SK-N-SH treated with all-trans-retinoic acid at 6 μM for 48 hours (cell line): ENCODE measurements around the gene GAPDHS.

ENCODE experiments used
- ARNTL ChIP-seq: fragments of 450-650 bp; formaldehyde crosslinking; IDR thresholded peaks from 2 replicates; pipeline ENCODE4 v1.5.0; 2020; ENCODE audit warnings: low read depth, mild to moderate bottlenecking, moderate library complexity, borderline replicate concordance
- BACH2 ChIP-seq: fragments of 250-450 bp; sonication (Bioruptor Pico); IDR thresholded peaks from 2 replicates; pipeline ENCODE4 v1.9.0; 2021; ENCODE audit warnings: mild to moderate bottlenecking, borderline replicate concordance
- ESRRG ChIP-seq: fragments of 250-450 bp; sonication (Bioruptor Pico); IDR thresholded peaks from 2 replicates; pipeline ENCODE4 v1.6.1; 2021; ENCODE audit warnings: mild to moderate bottlenecking
- ISL1 ChIP-seq: fragments of 250-450 bp; sonication (Bioruptor Pico); IDR thresholded peaks from 2 replicates; pipeline ENCODE4 v2.1.2; 2022; ENCODE audit warnings: mild to moderate bottlenecking, moderate library complexity
- OSR1 ChIP-seq: fragments of 250-450 bp; sonication (Bioruptor Pico); IDR thresholded peaks from 2 replicates; pipeline ENCODE4 v1.8.0; 2022; ENCODE audit warnings: moderate library complexity, mild to moderate bottlenecking, inconsistent platforms
- SNAI2 ChIP-seq: fragments of 250-450 bp; sonication (Bioruptor Pico); IDR thresholded peaks from 2 replicates; pipeline ENCODE4 v1.5.0; 2020; ENCODE audit warnings: mild to moderate bottlenecking, moderate library complexity
- TCF4 ChIP-seq: fragments of 250-450 bp; sonication (Bioruptor Pico); IDR thresholded peaks from 2 replicates; pipeline ENCODE4 v1.8.0; 2021; ENCODE audit warnings: mild to moderate bottlenecking, moderate library complexity, borderline replicate concordance
- ZFP30 ChIP-seq: fragments of 450-650 bp; formaldehyde crosslinking; IDR thresholded peaks from 2 replicates; pipeline ENCODE4 v1.5.0; 2022; ENCODE audit warnings: mild to moderate bottlenecking, moderate library complexity
- ZNF565 ChIP-seq: fragments of 450-650 bp; formaldehyde crosslinking; conservative IDR thresholded peaks from 2 replicates; pipeline ENCODE4 v1.5.0; 2020; ENCODE audit warnings: low read depth, mild to moderate bottlenecking, moderate library complexity
- TF ChIP-seq, protein P1 (sequence below): fragments of 250-450 bp; sonication (Bioruptor Pico); IDR thresholded peaks from 2 replicates; pipeline ENCODE4 v1.5.1; 2020; ENCODE audit warnings: low read depth, mild to moderate bottlenecking, moderate library complexity
- TF ChIP-seq, protein P2 (sequence below): fragments of 250-450 bp; sonication (Bioruptor Pico); IDR thresholded peaks from 2 replicates; pipeline ENCODE4 v1.8.0; 2020; ENCODE audit warnings: mild to moderate bottlenecking, moderate library complexity, borderline replicate concordance
- TF ChIP-seq, protein P3 (sequence below): fragments of 250-450 bp; sonication (Bioruptor Pico); IDR thresholded peaks from 2 replicates; pipeline ENCODE4 v1.5.0; 2020; ENCODE audit warnings: mild to moderate bottlenecking, moderate library complexity
- TF ChIP-seq, protein P4 (sequence below): fragments of 250-450 bp; sonication (Bioruptor Pico); IDR thresholded peaks from 2 replicates; pipeline ENCODE4 v1.5.1; 2021; ENCODE audit warnings: mild to moderate bottlenecking, moderate library complexity

DNA sequence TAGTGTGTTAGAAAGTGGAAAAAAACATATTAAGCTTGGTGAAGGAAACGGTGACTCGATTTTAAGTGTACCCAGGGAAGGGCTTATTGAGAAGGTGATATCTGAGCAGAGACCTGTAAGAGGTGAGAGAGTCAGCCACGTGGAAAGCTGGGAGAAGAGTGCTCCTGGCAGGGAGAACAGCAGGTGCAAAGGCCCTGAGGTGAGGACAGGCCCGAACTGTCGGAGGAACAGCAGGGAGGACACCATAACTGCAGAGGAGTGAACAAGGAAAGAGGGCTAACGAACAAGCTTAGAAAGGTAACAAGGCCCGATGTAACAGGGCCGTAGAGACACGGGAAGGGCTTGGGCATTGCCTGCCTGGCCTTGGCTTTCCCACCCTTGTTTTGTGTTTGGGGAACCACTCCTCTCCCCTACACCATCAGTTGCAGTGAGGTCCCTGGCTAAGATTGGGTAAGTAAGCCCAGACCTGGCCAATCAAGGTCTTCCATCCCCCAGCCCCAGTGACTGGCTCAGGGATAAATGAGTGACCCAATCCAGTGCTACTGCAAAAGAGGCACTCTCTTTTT lies 22.9 kb downstream of the GAPDHS start:
- TF ChIP-seq, protein P1, sequence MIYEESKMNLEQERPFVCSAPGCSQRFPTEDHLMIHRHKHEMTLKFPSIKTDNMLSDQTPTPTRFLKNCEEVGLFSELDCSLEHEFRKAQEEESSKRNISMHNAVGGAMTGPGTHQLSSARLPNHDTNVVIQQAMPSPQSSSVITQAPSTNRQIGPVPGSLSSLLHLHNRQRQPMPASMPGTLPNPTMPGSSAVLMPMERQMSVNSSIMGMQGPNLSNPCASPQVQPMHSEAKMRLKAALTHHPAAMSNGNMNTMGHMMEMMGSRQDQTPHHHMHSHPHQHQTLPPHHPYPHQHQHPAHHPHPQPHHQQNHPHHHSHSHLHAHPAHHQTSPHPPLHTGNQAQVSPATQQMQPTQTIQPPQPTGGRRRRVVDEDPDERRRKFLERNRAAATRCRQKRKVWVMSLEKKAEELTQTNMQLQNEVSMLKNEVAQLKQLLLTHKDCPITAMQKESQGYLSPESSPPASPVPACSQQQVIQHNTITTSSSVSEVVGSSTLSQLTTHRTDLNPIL (CRISPR knock-in tag), result no peak
- TF ChIP-seq ESRRG (CRISPR knock-in tag), result no peak
- TF ChIP-seq ARNTL (CRISPR knock-in tag), result no peak
- TF ChIP-seq, protein P2, sequence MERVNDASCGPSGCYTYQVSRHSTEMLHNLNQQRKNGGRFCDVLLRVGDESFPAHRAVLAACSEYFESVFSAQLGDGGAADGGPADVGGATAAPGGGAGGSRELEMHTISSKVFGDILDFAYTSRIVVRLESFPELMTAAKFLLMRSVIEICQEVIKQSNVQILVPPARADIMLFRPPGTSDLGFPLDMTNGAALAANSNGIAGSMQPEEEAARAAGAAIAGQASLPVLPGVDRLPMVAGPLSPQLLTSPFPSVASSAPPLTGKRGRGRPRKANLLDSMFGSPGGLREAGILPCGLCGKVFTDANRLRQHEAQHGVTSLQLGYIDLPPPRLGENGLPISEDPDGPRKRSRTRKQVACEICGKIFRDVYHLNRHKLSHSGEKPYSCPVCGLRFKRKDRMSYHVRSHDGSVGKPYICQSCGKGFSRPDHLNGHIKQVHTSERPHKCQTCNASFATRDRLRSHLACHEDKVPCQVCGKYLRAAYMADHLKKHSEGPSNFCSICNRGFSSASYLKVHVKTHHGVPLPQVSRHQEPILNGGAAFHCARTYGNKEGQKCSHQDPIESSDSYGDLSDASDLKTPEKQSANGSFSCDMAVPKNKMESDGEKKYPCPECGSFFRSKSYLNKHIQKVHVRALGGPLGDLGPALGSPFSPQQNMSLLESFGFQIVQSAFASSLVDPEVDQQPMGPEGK, result no peak
- TF ChIP-seq BACH2 (CRISPR knock-in tag), result no peak
- TF ChIP-seq, protein P3, sequence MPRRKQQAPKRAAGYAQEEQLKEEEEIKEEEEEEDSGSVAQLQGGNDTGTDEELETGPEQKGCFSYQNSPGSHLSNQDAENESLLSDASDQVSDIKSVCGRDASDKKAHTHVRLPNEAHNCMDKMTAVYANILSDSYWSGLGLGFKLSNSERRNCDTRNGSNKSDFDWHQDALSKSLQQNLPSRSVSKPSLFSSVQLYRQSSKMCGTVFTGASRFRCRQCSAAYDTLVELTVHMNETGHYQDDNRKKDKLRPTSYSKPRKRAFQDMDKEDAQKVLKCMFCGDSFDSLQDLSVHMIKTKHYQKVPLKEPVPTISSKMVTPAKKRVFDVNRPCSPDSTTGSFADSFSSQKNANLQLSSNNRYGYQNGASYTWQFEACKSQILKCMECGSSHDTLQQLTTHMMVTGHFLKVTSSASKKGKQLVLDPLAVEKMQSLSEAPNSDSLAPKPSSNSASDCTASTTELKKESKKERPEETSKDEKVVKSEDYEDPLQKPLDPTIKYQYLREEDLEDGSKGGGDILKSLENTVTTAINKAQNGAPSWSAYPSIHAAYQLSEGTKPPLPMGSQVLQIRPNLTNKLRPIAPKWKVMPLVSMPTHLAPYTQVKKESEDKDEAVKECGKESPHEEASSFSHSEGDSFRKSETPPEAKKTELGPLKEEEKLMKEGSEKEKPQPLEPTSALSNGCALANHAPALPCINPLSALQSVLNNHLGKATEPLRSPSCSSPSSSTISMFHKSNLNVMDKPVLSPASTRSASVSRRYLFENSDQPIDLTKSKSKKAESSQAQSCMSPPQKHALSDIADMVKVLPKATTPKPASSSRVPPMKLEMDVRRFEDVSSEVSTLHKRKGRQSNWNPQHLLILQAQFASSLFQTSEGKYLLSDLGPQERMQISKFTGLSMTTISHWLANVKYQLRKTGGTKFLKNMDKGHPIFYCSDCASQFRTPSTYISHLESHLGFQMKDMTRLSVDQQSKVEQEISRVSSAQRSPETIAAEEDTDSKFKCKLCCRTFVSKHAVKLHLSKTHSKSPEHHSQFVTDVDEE (CRISPR knock-in tag), result no peak
- TF ChIP-seq ISL1 (CRISPR knock-in tag), result no peak
- TF ChIP-seq TCF4 (CRISPR knock-in tag), result no peak
- no peak for TF ChIP-seq SNAI2 (CRISPR knock-in tag)
- TF ChIP-seq ZFP30 (CRISPR knock-in tag), result no peak
- TF ChIP-seq, protein P4, sequence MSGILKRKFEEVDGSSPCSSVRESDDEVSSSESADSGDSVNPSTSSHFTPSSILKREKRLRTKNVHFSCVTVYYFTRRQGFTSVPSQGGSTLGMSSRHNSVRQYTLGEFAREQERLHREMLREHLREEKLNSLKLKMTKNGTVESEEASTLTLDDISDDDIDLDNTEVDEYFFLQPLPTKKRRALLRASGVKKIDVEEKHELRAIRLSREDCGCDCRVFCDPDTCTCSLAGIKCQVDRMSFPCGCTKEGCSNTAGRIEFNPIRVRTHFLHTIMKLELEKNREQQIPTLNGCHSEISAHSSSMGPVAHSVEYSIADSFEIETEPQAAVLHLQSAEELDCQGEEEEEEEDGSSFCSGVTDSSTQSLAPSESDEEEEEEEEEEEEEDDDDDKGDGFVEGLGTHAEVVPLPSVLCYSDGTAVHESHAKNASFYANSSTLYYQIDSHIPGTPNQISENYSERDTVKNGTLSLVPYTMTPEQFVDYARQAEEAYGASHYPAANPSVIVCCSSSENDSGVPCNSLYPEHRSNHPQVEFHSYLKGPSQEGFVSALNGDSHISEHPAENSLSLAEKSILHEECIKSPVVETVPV (CRISPR knock-in tag), result no peak
- TF ChIP-seq ZNF565 (CRISPR knock-in tag), result no peak
- no peak for TF ChIP-seq OSR1 (CRISPR knock-in tag)
